Stimulated activated CD4-positive, alpha-beta T cell treated with anti-CD3 and anti-CD28 coated beads, Interleukin-1b, Interleukin-23, amount 100 ng/mL, for 1 hour (primary cell): ENCODE results near the gene ZFAND2A.
"Not testable (repeated sequence)": the region's sequence is repeated elsewhere in the genome, so short reads cannot be mapped to it uniquely, and the experiment has no call there.

Experiments used
- DNase-seq, 2 donors: peaks; one replicate each; pipeline ENCODE4 v3.0.0-alpha.2; 2020; ENCODE audit warnings: low read depth in 2 of 2

The ZFAND2A gene

GRCh38 chr7:1151653-1152425 is 8.2 kb downstream of the ZFAND2A start:
- DNase-seq, result no peak

GRCh38 chr7:1151156-1151555 is 8.8 kb downstream of the ZFAND2A start:
- DNase-seq, result no peak

GRCh38 chr7:1150400-1151002 is 9.5 kb downstream of the ZFAND2A start:
- no peak for DNase-seq

- DNase-seq, result no peak
Measured at GRCh38 chr7:1149351-1149794, 10.6 kb downstream of the ZFAND2A start.

- DNase-seq, result not testable (repeated sequence)
Measured at GRCh38 chr7:1147873-1148272, 12.1 kb downstream of the ZFAND2A start.

- DNase-seq, result no peak
Measured at GRCh38 chr7:1144269-1144771, 15.7 kb downstream of the ZFAND2A start.

GRCh38 chr7:1143031-1143430 is 17.0 kb downstream of the ZFAND2A start:
- DNase-seq, result not testable (repeated sequence)

GRCh38 chr7:1142051-1142635 is 17.9 kb downstream of the ZFAND2A start:
- DNase-seq, result no peak

- DNase-seq, result no peak
Measured at GRCh38 chr7:1141651-1142050, 18.3 kb downstream of the ZFAND2A start.

GRCh38 chr7:1140476-1141104 is 19.4 kb downstream of the ZFAND2A start:
- DNase-seq, result no peak

- DNase-seq, result no peak
Measured at GRCh38 chr7:1137517-1138167, 22.4 kb downstream of the ZFAND2A start.

GRCh38 chr7:1136841-1137516 is 23.0 kb downstream of the ZFAND2A start:
- no peak for DNase-seq

- DNase-seq, result no peak
Measured at GRCh38 chr7:1134951-1135350, 25.0 kb downstream of the ZFAND2A start.

- no peak for DNase-seq
Measured at GRCh38 chr7:1131471-1132265, 28.3 kb downstream of the ZFAND2A start.

- no peak for DNase-seq
Measured at GRCh38 chr7:1130021-1130990, 29.7 kb downstream of the ZFAND2A start.

- no peak for DNase-seq
Measured at GRCh38 chr7:1129431-1129830, 30.6 kb downstream of the ZFAND2A start.

- no peak for DNase-seq
Measured at GRCh38 chr7:1127001-1127400, 33.0 kb downstream of the ZFAND2A start.

GRCh38 chr7:1125603-1125969 is 34.4 kb downstream of the ZFAND2A start:
- no peak for DNase-seq
